Nephron progenitor cell (in vitro differentiated cells): Measurements from ENCODE around the gene CREB3L2.

ENCODE experiments used
- DNase-seq: peaks from one replicate; pipeline ENCODE4 v3.0.0; 2021
- H3K27ac Mint-ChIP-seq: 2 replicates; pipeline ENCODE4 v1.8.0; 2021; ENCODE audit warnings: mild to moderate bottlenecking, moderate library complexity, mixed read lengths
- H3K27me3 Mint-ChIP-seq: 2 replicates; pipeline ENCODE4 v1.8.0; 2021; ENCODE audit warnings: mild to moderate bottlenecking, low read depth, mixed read lengths; ENCODE audit not compliant: poor library complexity
- H3K36me3 Mint-ChIP-seq: 2 replicates; pipeline ENCODE4 v1.8.0; 2021; ENCODE audit warnings: low read depth, mixed read lengths
- H3K4me1 Mint-ChIP-seq: 2 replicates; pipeline ENCODE4 v1.8.0; 2021; ENCODE audit warnings: mixed read lengths
- H3K4me3 Mint-ChIP-seq: 2 replicates; pipeline ENCODE4 v1.8.0; 2021; ENCODE audit warnings: mild to moderate bottlenecking, moderate library complexity, mixed read lengths
- H3K9me3 Mint-ChIP-seq: 2 replicates; pipeline ENCODE4 v1.8.0; 2021; ENCODE audit warnings: mild to moderate bottlenecking, moderate library complexity, mixed read lengths
- CTCF ChIP-seq: fragments of 200-600 bp; sonication (generic); IDR thresholded peaks from 2 replicates; pipeline ENCODE4 v1.5.0; 2021; ENCODE audit warnings: antibody characterized with exemption

Gene CREB3L2

DNA sequence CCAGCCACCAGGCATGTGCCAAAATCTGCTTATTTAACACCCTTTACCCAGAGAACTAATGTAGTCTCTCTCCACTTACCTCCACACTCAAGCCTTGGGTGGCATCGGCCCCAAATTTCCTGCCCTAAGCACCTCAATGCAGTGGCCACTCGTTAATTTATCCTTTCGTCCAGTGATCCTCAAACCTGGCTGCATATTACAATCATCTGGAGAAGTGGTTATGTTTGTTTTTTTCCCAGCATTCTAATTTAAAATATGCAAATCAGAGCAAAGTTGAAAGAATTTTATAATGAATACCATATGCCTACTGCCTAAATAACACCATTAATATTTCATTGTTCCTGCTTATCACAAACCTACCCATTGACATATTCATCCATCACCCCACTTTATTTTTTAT is 25.7 kb downstream of the CREB3L2 start:
- peak overlapping the region; percentile 29 for H3K27ac Mint-ChIP-seq
- peaks cover 36% of the 10 kb centered on the region for H3K4me1 Mint-ChIP-seq
- no peak for TF ChIP-seq CTCF
- H3K9me3 Mint-ChIP-seq: no peaks in the 10 kb centered on the region
- H3K4me3 Mint-ChIP-seq: no peak overlapping the region
- peaks cover 2% of the 10 kb centered on the region for H3K27me3 Mint-ChIP-seq
- peaks cover 36% of the 10 kb centered on the region for H3K36me3 Mint-ChIP-seq
- DNase-seq: no peak

DNA sequence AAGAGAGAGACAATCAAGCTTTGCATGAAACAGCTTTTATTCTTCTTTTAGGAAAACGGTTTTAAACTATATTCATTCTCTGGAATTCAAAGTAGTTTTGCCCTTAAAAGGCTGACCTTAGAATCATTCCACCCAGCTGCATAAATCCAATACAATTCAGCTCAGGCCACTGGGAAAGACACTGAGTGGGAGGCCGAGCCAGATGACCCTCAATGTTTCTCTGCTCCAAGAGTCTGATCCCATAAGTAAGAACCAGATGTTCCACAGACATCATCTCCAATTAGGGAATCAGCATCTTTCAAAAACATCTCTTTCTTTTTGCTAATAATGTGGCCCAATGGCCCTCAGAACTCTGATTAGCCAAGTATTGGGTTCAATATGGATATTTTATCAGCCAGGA is 26.1 kb downstream of the CREB3L2 start:
- no peak for TF ChIP-seq CTCF
- peaks cover 31% of the 10 kb centered on the region for H3K4me1 Mint-ChIP-seq
- DNase-seq: no peak
- no peak overlapping the region for H3K4me3 Mint-ChIP-seq
- H3K27ac Mint-ChIP-seq: no peak overlapping the region
- peaks cover 2% of the 10 kb centered on the region for H3K27me3 Mint-ChIP-seq
- peaks cover 3% of the 10 kb centered on the region for H3K9me3 Mint-ChIP-seq
- H3K36me3 Mint-ChIP-seq: peaks cover 34% of the 10 kb centered on the region

GRCh38 chr7:137975221-137975620 is 26.7 kb downstream of the CREB3L2 start:
- H3K4me1 Mint-ChIP-seq: peaks cover 30% of the 10 kb centered on the region
- peaks cover 2% of the 10 kb centered on the region for H3K27me3 Mint-ChIP-seq
- no peak overlapping the region for H3K4me3 Mint-ChIP-seq
- no peak for DNase-seq
- peaks cover 37% of the 10 kb centered on the region for H3K36me3 Mint-ChIP-seq
- H3K27ac Mint-ChIP-seq: no peak overlapping the region
- H3K9me3 Mint-ChIP-seq: peaks cover 4% of the 10 kb centered on the region
- no peak for TF ChIP-seq CTCF

GRCh38 chr7:137974766-137975165 is 27.1 kb downstream of the CREB3L2 start:
- Mint-ChIP-seq H3K4me1 (peaks cover 30% of the 10 kb centered on the region), H3K36me3 (peaks cover 40% of the 10 kb centered on the region), H3K27ac (no peak overlapping the region)

DNA sequence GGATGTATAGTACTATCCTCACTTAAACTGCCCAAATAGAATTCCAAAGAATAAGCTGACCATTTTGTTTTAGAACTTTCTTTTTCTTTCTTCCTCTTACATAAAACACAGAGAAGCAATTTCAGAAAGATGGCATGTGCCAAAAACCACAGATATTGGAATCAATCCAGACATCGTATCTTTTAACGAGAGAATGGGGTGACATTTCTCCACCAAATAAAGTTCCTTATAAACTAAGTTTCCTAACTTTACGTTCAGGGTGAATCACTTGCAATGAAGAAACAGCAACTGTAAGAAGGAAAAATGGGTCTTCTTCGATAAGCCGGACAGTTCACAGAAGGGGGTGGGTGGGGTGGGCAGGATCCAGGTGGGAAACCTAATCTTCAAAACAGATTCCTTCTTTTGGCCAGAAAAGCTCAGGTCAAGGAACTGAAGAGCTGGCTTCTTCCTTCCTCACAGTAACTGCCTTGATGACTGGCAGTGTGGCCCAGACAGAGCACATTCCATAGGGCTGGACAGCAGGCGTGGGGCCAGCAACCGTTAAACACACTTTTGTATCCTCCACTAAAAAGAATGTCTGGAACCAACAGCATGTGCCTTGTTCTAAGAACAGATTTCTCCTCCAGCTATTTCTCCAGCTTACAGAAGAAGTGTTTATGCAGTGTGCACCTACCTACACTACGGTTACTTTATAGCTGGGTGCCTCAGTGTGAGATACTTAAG is 31.5 kb downstream of the CREB3L2 start:
- Mint-ChIP-seq H3K36me3 (peaks cover 58% of the 10 kb centered on the region), H3K4me3 (no peak overlapping the region), H3K4me1 (peaks cover 19% of the 10 kb centered on the region), H3K27ac (no peak overlapping the region), H3K9me3 (peaks cover 10% of the 10 kb centered on the region), H3K27me3 (peaks cover 2% of the 10 kb centered on the region)
- no peak for DNase-seq
- no peak for TF ChIP-seq CTCF

More at GRCh38 chr7:137974766-137975165, 27.1 kb downstream of the CREB3L2 start:
- no peak for TF ChIP-seq CTCF
- peaks cover 2% of the 10 kb centered on the region for H3K27me3 Mint-ChIP-seq
- peaks cover 4% of the 10 kb centered on the region for H3K9me3 Mint-ChIP-seq
- no peak for DNase-seq
- H3K4me3 Mint-ChIP-seq: no peak overlapping the region

DNA sequence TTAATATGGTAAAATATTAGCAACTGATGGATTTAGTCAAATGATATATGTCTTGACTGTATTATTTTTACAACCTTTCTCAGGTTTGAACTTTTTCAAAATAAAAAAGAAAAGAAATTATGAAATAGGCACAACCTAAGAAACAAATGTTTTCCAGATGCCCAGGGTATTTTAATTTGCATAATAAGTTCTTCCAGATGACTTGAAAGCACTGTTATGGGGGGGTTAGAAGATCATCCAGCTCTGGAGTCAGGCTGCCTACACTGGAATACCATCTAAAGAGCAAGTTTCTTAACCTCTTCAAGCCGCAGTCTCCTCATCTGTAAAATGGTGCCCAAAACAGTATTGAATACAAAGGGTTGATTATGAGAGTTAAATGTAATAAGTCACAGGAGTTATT is 32.1 kb downstream of the CREB3L2 start:
- no peak for DNase-seq
- Mint-ChIP-seq H3K27ac (no peak overlapping the region), H3K36me3 (peaks cover 61% of the 10 kb centered on the region), H3K9me3 (peaks cover 10% of the 10 kb centered on the region), H3K4me1 (peaks cover 21% of the 10 kb centered on the region), H3K27me3 (peaks cover 2% of the 10 kb centered on the region), H3K4me3 (no peak overlapping the region)
- no peak for TF ChIP-seq CTCF
